WI38 (cell line): Measurements from ENCODE around the gene MROH7.

ENCODE experiments used
- H3K4me3 ChIP-seq: 2 replicates; pipeline ENCODE4 v1.5.1; 2011; ENCODE audit warnings: low read depth, mild to moderate bottlenecking, control low read depth, low read length
- CTCF ChIP-seq: IDR thresholded peaks from 2 replicates; pipeline ENCODE4 v1.5.1; 2012; ENCODE audit warnings: low read depth, mild to moderate bottlenecking, control low read depth, low read length

Gene MROH7

GRCh38 chr1:54604572-54605370 is 36.8 kb upstream of the MROH7 start:
- H3K4me3 ChIP-seq, result no peak overlapping the region
- TF ChIP-seq CTCF, result no peak

DNA sequence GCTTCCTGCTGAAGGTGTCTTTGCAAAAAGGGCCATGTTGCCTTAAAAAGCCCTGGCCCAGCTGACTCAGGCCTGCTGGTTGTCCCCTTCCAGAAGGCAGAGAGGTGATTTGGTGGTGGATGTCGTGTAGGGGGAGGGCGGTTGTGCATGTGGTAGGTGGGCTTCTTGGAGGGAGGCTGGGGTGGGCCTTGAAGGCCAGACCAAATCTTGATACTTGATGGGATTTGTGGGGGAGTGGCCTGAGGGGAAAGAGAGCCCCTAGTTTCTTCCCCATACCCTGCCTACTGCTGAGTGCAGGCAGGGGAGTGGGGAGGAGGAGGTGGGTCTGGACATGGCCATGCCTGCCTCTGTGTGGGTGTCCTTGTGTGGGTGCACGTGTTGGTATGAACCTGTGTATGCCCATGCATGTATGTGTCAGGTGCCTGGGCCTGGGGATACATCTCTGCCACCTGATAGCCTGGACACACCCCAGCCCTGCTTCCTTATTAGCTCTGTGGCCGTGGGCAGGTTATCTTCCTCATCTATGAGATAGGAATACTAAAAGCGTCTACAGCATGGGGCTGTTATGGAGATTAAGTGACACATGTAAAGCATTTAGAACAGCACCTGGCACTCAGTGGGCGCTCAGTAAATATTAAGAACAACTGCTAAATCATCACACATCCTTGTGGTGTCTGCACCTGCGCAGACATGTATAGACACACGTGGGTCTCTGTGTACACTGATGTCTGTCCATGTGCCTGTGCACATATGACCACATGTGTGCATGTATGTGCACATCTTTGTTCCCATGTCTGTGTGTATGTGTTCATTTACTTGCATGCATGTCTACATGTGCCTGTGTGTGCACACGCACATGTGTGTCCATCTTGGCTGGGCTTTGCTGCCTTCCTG is 35.2 kb upstream of the MROH7 start:
- no peak for TF ChIP-seq CTCF
- no peak overlapping the region for H3K4me3 ChIP-seq

GRCh38 chr1:54606990-54607325 is 34.6 kb upstream of the MROH7 start:
- no peak for TF ChIP-seq CTCF
- H3K4me3 ChIP-seq, result no peak overlapping the region

GRCh38 chr1:54607821-54608565 is 33.6 kb upstream of the MROH7 start:
- TF ChIP-seq CTCF, result no peak
- no peak overlapping the region for H3K4me3 ChIP-seq

DNA sequence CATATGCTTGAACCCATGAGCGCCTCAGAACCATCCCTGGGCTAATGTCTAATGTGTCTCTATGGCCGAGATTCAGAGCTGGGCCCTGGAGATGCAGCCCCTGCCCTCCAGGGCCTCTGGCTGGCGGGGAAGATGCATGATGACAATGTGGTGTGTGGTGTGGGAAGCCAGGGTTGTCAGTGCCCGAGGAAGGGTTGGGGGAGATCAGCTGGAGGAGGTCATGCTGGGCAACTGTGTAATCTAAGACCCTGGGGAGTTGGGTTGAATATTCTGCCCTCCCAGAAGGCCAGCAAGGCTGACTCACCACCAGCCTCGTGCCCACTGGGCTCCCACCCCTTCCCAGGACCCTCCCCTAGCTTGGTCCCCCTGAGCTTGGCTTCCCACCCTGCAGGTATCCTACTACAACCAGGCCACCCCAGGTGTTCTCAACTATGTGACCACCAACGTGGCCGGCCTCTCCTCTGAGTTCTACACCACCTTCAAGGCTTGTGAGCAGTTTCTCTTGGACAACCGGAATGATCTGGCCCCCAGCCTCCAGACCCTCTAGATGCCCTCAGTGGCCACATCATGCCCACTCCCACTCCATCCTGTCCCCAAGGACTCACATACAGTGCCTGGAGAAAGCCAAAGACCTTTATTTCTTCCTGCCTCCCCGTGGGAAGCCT is 32.9 kb upstream of the MROH7 start:
- no peak for TF ChIP-seq CTCF
- no peak overlapping the region for H3K4me3 ChIP-seq

DNA sequence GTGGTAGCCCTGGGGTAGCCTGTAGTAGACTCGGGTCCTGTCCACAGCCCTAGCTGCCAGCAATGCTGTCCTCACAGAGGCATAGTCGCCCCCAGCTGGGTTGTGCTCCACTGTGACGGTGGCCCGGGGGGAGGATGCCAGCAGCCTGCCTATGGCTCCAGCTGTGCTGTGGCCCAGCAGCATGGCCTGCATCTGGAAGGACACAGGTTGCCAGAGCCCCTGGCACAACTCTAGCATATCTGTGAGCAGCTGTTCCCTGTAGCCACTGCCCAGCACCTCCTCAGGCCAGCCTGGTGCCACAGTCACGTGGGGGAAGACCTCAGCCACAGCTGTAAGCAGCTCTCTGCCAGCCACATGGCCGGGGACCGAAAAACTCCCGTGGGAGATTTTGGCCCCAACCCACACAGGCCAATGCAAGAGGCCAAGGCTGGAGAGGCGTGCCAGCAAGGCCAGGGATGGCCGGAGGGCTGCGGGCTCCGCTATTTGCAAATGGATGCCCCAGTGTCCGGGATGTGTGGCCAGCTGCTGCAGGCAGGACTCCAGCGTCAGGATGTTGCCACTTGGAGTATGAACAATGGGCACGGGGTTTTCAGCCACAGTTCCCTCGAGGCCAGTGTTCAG is 32.2 kb upstream of the MROH7 start:
- TF ChIP-seq CTCF, result no peak
- no peak overlapping the region for H3K4me3 ChIP-seq
